K562 (cell line): ENCODE data around the gene NET1. TPM values are rescaled to one million over a fixed set of nuclear protein-coding genes. Genes with fewer than 3 reads are reported as not detected.

Experiments used
- DMBX1 ChIP-seq: fragments of 250-450 bp; sonication (Bioruptor Pico); IDR thresholded peaks from 2 replicates; pipeline ENCODE4 v1.8.0; 2022; ENCODE audit warnings: inconsistent platforms, mild to moderate bottlenecking, moderate library complexity, borderline replicate concordance
- ELF2 ChIP-seq: fragments of 250-450 bp; sonication (Bioruptor Pico); IDR thresholded peaks from 2 replicates; pipeline ENCODE4 v1.5.0; 2021; ENCODE audit warnings: mild to moderate bottlenecking
- GATA2 ChIP-seq: sonication (generic); formaldehyde crosslinking; IDR thresholded peaks from 2 replicates; pipeline ENCODE4 v1.4.0; 2020; ENCODE audit warnings: mild to moderate bottlenecking, missing genetic modification reagents
- KAT2B ChIP-seq: IDR thresholded peaks from one replicate; pipeline ENCODE4 v1.6.1; 2012; ENCODE audit warnings: low read depth, mild to moderate bottlenecking, control low read depth, inconsistent platforms, low read length, moderate library complexity
- MTF1 ChIP-seq: fragments of 250-450 bp; sonication (Bioruptor Pico); IDR thresholded peaks from 2 replicates; pipeline ENCODE4 v1.9.0; 2021; ENCODE audit warnings: moderate library complexity, mild to moderate bottlenecking, inconsistent platforms, borderline replicate concordance
- POLR2B ChIP-seq: fragments of 450-650 bp; IDR thresholded peaks from 2 replicates; pipeline ENCODE4 v1.6.1; 2018; ENCODE audit warnings: low read depth; ENCODE audit not compliant: partially characterized antibody
- PTTG1 ChIP-seq: fragments of 450-650 bp; IDR thresholded peaks from 2 replicates; pipeline ENCODE4 v1.6.1; 2016; ENCODE audit warnings: low read depth, mild to moderate bottlenecking, missing genetic modification characterization, missing compliant biosample characterization
- RHOXF2B ChIP-seq: fragments of 250-450 bp; sonication (Bioruptor Pico); conservative IDR thresholded peaks from 2 replicates; pipeline ENCODE4 v1.5.1; 2021
- SMAD2 ChIP-seq: fragments of 150-350 bp; IDR thresholded peaks from 2 replicates; pipeline ENCODE4 v1.6.1; 2014; ENCODE audit warnings: low read depth, mild to moderate bottlenecking, low read length
- SMAD3 ChIP-seq: fragments of 450-650 bp; formaldehyde crosslinking; conservative IDR thresholded peaks from 2 replicates; pipeline ENCODE4 v1.4.0; 2020; ENCODE audit warnings: mild to moderate bottlenecking
- ZNF121 ChIP-seq: sonication (generic); formaldehyde crosslinking; conservative IDR thresholded peaks from 2 replicates; pipeline ENCODE4 v1.8.0; 2022; ENCODE audit warnings: missing genetic modification reagents
- ZNF133 ChIP-seq: fragments of 250-450 bp; sonication (Bioruptor Pico); IDR thresholded peaks from 2 replicates; pipeline ENCODE4 v1.4.0; 2020; ENCODE audit warnings: mild to moderate bottlenecking
- ZNF644 ChIP-seq: fragments of 200-800 bp; sonication (Bioruptor generic); IDR thresholded peaks from 2 replicates; pipeline ENCODE4 v1.6.1; 2016; ENCODE audit warnings: low read depth, missing genetic modification characterization, missing compliant biosample characterization
- ZNF764 ChIP-seq: fragments of 250-450 bp; sonication (Bioruptor Pico); IDR thresholded peaks from 2 replicates; pipeline ENCODE4 v1.4.0; 2020; ENCODE audit warnings: low read depth, mild to moderate bottlenecking, moderate library complexity
- polyA plus RNA-seq, 8 experiments: library from polyadenylated mRNA; depleted of rRNA in 4 of 8; stranded (reverse) in 5 of 8; unstranded in 3 of 8; fragments of >200 nt; fragmentation: Nextera tagmentation in 2 of 8; fragmentation: Illumina TruSeq in 1 of 8; extraction: Ambion mirVana in 2 of 8; extraction: Trizol in 1 of 8; gene quantifications; 2 replicates each; pipeline versions ENCODE4 v1.2.1 to v1.2.3, GENCODE V29; 2011 to 2014; ENCODE audit warnings: inconsistent platforms in 1 of 8, missing spikeins in 1 of 8
- total RNA-seq, 7 experiments: library from RNA; depleted of rRNA in 6 of 7; stranded (reverse); fragments of >200 nt in 6 of 7; fragmentation: Illumina TruSeq in 2 of 7; extraction: Trizol in 2 of 7; gene quantifications; 2 replicates each; pipeline versions ENCODE4 v1.2.1 to v1.2.3, GENCODE V29; 2011 to 2021; ENCODE audit warnings: low replicate concordance in 1 of 7
- TF ChIP-seq, protein P1 (sequence below), 2 experiments: fragments of 450-650 bp; conservative IDR thresholded peaks; 2 replicates each; pipeline ENCODE4 v1.6.1; 2017; ENCODE audit warnings: mild to moderate bottlenecking in 2 of 2, moderate library complexity in 2 of 2
- TF ChIP-seq, protein P2 (sequence below): sonication (generic); formaldehyde crosslinking; IDR thresholded peaks from 2 replicates; pipeline ENCODE4 v1.8.1; 2023; ENCODE audit warnings: missing genetic modification reagents, mild to moderate bottlenecking, borderline replicate concordance
- TF ChIP-seq, protein P3 (sequence below): sonication (generic); formaldehyde crosslinking; IDR thresholded peaks from 2 replicates; pipeline ENCODE4 v1.8.0; 2022; ENCODE audit warnings: mild to moderate bottlenecking, missing genetic modification reagents
- TF ChIP-seq, protein P4 (sequence below): fragments of 250-450 bp; sonication (Bioruptor Pico); IDR thresholded peaks from 2 replicates; pipeline ENCODE4 v1.5.0; 2022; ENCODE audit warnings: mild to moderate bottlenecking

Gene NET1
- total and polyA plus RNA-seq, 9 of the 15 experiments (the other 6 are each of a cell fraction or from before 2014, with no cell fraction given): 47.4 to 258 (median 106) TPM

DNA sequence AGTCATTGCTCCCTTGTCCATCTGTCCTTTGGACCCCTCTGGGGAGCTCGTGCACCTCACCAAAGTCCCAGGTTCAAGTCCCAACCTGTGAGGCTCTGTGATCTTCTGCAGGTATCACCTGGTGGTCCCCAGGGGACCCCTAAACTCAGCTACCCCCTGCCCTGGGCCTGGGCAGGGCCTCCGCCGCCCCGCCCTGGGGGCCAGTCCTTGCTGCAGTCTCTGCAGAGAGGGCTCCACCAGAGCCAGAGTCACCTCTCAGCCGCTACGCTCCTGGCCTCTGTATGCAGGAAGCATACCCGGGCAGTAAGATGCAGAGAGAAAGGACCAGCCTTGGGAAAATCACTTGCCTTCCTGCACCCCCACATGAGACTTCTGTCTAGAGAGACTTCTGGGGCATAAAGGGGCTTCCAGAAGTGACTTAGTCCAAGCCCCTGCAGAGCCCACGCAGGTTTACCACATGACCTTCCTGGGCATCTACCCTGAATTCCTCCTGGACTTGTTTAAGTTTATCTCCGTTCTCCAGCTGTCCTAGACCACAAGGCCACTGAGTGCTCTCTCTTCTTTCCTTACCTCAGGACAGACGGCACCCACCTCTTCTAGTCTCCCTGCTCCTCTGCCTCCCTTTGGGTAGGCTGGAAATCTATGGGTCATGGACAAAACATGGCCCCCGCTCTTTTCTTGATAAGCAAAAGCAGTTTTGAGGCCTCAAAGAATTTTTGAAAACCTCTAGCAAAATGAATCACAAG, 65.8 kb downstream of the NET1 start (continued):
- TF ChIP-seq, protein P1, sequence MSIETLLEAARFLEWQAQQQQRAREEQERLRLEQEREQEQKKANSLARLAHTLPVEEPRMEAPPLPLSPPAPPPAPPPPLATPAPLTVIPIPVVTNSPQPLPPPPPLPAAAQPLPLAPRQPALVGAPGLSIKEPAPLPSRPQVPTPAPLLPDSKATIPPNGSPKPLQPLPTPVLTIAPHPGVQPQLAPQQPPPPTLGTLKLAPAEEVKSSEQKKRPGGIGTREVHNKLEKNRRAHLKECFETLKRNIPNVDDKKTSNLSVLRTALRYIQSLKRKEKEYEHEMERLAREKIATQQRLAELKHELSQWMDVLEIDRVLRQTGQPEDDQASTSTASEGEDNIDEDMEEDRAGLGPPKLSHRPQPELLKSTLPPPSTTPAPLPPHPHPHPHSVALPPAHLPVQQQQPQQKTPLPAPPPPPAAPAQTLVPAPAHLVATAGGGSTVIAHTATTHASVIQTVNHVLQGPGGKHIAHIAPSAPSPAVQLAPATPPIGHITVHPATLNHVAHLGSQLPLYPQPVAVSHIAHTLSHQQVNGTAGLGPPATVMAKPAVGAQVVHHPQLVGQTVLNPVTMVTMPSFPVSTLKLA (conservative IDR thresholded peaks at IDR 0.05): peak; percentile 25 to 28; a peak in 1 of 4 replicates
- TF ChIP-seq ELF2 (CRISPR knock-in tag) (no peak), POLR2B (peak; percentile 44), RHOXF2B (CRISPR knock-in tag) (no peak), SMAD3 (CRISPR knock-in tag) (no peak), ZNF133 (CRISPR knock-in tag) (no peak), MTF1 (CRISPR knock-in tag) (no peak), DMBX1 (CRISPR knock-in tag) (no peak; the same call in 1 of the 2 replicates), ZNF764 (no peak), KAT2B (no peak), PTTG1 (tag) (no peak), ZNF644 (tag) (no peak), SMAD2 (no peak), GATA2 (no peak), ZNF121 (no peak)
- TF ChIP-seq, protein P2, sequence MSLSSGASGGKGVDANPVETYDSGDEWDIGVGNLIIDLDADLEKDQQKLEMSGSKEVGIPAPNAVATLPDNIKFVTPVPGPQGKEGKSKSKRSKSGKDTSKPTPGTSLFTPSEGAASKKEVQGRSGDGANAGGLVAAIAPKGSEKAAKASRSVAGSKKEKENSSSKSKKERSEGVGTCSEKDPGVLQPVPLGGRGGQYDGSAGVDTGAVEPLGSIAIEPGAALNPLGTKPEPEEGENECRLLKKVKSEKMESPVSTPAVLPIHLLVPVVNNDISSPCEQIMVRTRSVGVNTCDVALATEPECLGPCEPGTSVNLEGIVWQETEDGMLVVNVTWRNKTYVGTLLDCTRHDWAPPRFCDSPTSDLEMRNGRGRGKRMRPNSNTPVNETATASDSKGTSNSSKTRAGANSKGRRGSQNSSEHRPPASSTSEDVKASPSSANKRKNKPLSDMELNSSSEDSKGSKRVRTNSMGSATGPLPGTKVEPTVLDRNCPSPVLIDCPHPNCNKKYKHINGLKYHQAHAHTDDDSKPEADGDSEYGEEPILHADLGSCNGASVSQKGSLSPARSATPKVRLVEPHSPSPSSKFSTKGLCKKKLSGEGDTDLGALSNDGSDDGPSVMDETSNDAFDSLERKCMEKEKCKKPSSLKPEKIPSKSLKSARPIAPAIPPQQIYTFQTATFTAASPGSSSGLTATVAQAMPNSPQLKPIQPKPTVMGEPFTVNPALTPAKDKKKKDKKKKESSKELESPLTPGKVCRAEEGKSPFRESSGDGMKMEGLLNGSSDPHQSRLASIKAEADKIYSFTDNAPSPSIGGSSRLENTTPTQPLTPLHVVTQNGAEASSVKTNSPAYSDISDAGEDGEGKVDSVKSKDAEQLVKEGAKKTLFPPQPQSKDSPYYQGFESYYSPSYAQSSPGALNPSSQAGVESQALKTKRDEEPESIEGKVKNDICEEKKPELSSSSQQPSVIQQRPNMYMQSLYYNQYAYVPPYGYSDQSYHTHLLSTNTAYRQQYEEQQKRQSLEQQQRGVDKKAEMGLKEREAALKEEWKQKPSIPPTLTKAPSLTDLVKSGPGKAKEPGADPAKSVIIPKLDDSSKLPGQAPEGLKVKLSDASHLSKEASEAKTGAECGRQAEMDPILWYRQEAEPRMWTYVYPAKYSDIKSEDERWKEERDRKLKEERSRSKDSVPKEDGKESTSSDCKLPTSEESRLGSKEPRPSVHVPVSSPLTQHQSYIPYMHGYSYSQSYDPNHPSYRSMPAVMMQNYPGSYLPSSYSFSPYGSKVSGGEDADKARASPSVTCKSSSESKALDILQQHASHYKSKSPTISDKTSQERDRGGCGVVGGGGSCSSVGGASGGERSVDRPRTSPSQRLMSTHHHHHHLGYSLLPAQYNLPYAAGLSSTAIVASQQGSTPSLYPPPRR: no peak
- TF ChIP-seq, protein P3, sequence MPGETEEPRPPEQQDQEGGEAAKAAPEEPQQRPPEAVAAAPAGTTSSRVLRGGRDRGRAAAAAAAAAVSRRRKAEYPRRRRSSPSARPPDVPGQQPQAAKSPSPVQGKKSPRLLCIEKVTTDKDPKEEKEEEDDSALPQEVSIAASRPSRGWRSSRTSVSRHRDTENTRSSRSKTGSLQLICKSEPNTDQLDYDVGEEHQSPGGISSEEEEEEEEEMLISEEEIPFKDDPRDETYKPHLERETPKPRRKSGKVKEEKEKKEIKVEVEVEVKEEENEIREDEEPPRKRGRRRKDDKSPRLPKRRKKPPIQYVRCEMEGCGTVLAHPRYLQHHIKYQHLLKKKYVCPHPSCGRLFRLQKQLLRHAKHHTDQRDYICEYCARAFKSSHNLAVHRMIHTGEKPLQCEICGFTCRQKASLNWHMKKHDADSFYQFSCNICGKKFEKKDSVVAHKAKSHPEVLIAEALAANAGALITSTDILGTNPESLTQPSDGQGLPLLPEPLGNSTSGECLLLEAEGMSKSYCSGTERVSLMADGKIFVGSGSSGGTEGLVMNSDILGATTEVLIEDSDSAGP (CRISPR knock-in tag): no peak
- TF ChIP-seq, protein P4, sequence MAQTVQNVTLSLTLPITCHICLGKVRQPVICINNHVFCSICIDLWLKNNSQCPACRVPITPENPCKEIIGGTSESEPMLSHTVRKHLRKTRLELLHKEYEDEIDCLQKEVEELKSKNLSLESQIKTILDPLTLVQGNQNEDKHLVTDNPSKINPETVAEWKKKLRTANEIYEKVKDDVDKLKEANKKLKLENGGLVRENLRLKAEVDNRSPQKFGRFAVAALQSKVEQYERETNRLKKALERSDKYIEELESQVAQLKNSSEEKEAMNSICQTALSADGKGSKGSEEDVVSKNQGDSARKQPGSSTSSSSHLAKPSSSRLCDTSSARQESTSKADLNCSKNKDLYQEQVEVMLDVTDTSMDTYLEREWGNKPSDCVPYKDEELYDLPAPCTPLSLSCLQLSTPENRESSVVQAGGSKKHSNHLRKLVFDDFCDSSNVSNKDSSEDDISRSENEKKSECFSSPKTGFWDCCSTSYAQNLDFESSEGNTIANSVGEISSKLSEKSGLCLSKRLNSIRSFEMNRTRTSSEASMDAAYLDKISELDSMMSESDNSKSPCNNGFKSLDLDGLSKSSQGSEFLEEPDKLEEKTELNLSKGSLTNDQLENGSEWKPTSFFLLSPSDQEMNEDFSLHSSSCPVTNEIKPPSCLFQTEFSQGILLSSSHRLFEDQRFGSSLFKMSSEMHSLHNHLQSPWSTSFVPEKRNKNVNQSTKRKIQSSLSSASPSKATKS (CRISPR knock-in tag): no peak
